Measurements from ENCODE around the gene INTU.
A peak's percentile ranks its signal among the peaks of the same experiment; 100 is the strongest.
"Not testable (repeated sequence)": the region's sequence is repeated elsewhere in the genome, so short reads cannot be mapped to it uniquely, and the experiment has no call there.

The INTU gene

GRCh38 chr4:127632420-127633403, at the start of gene INTU:
TSS of gene INTU (plus strand) at chr4:127632957. CDS start at chr4:127633035, 78 bp downstream.
- DNase-seq = peak; percentile 60

- not testable (repeated sequence) for DNase-seq
These were observed 46.3 kb upstream of the INTU start for GRCh38 chr4:127586496-127586895.

- no peak for DNase-seq
These were observed 45.7 kb upstream of the INTU start for GRCh38 chr4:127586922-127587571.

- DNase-seq = not testable (repeated sequence)
These were observed 43.6 kb upstream of the INTU start for GRCh38 chr4:127589153-127589552.

- DNase-seq = no peak
These were observed 34.1 kb upstream of the INTU start for GRCh38 chr4:127598656-127599055.

GRCh38 chr4:127601029-127601428, 31.7 kb upstream of the INTU start:
- DNase-seq = no peak

- DNase-seq = peak; percentile 14
These were observed 27.6 kb upstream of the INTU start for GRCh38 chr4:127604949-127605709.

GRCh38 chr4:127606823-127607222, 25.9 kb upstream of the INTU start:
- no peak for DNase-seq

GRCh38 chr4:127609484-127609883, 23.3 kb upstream of the INTU start:
- DNase-seq = no peak

- no peak for DNase-seq
These were observed 22.3 kb upstream of the INTU start for GRCh38 chr4:127610488-127610887.

- DNase-seq = no peak
These were observed 15.9 kb upstream of the INTU start for GRCh38 chr4:127616898-127617297.

GRCh38 chr4:127618427-127618826, 14.3 kb upstream of the INTU start:
- DNase-seq = no peak

GRCh38 chr4:127622621-127622920, 10.2 kb upstream of the INTU start:
- DNase-seq = no peak

GRCh38 chr4:127622921-127623796, 9.6 kb upstream of the INTU start:
- peak; percentile 3 for DNase-seq

GRCh38 chr4:127623797-127624083, 9.0 kb upstream of the INTU start:
- no peak for DNase-seq

GRCh38 chr4:127624173-127624572, 8.6 kb upstream of the INTU start:
- DNase-seq = no peak

- no peak for DNase-seq
These were observed 3.4 kb upstream of the INTU start for GRCh38 chr4:127629371-127629770.

- no peak for DNase-seq
These were observed 2.6 kb upstream of the INTU start for GRCh38 chr4:127630152-127630551.

- no peak for DNase-seq
These were observed 1.3 kb upstream of the INTU start for GRCh38 chr4:127631420-127631819.

- DNase-seq = no peak
These were observed 1.4 kb downstream of the INTU start for GRCh38 chr4:127634181-127634580.

- no peak for DNase-seq
These were observed 8.8 kb downstream of the INTU start for GRCh38 chr4:127641524-127641923.

GRCh38 chr4:127642169-127642568, 9.4 kb downstream of the INTU start:
- DNase-seq = no peak

- DNase-seq = no peak
These were observed 11.0 kb downstream of the INTU start for GRCh38 chr4:127643791-127644190.
